ENCODE data around the gene CCDC33. TPM values are rescaled to one million over a fixed set of nuclear protein-coding genes. Genes with fewer than 3 reads are reported as not detected.

The CCDC33 gene
- polyA plus RNA-seq, 1 of the 3 experiments (the other 2 are of a cell fraction), result 4.0 TPM

GRCh38 chr15:74213858-74214284, 22.3 kb upstream of the CCDC33 start:
- no peak for TF ChIP-seq EP300 (IDR thresholded peaks at IDR 0.05; ENCODE audit: borderline replicate concordance in 1 of 2, low read depth in 1 of 2, low read length in 1 of 2)
- TF ChIP-seq FOSL2 (IDR thresholded peaks at IDR 0.05; ENCODE audit: borderline replicate concordance, low read depth), result no peak
- no peak for TF ChIP-seq CTCF (IDR thresholded peaks at IDR 0.05)
- no peak for TF ChIP-seq USF1 (IDR thresholded peaks at IDR 0.05; ENCODE audit: borderline replicate concordance, low read depth)
- TF ChIP-seq IRF3 (IDR thresholded peaks at IDR 0.05; ENCODE audit: low read depth, low read length), result no peak
- no peak for TF ChIP-seq EZH2phosphoT487 (IDR thresholded peaks at IDR 0.05; ENCODE audit: borderline replicate concordance, low read depth)
- TF ChIP-seq SIN3A (IDR thresholded peaks at IDR 0.05; ENCODE audit: borderline replicate concordance, low read depth, low read length), result no peak
- TF ChIP-seq REST (IDR thresholded peaks at IDR 0.05; ENCODE audit: low read depth, low read length), result no peak
- no peak for TF ChIP-seq CHD2 (IDR thresholded peaks at IDR 0.05; ENCODE audit: low read length, partially characterized antibody)
- TF ChIP-seq GATA2 (CRISPR knock-in tag; IDR thresholded peaks at IDR 0.05), result no peak
- no peak for TF ChIP-seq MXI1 (IDR thresholded peaks at IDR 0.05; ENCODE audit: low read depth, low read length)
- Histone ChIP-seq H3K4me3 (ENCODE audit: low read depth in 2 of 2, low read length in 1 of 2) (no peak overlapping the region), H3K4me2 (no peak overlapping the region), H4K20me1 (ENCODE audit: insufficient read depth) (no peaks in the 10 kb centered on the region), H3K4me1 (ENCODE audit: control insufficient read depth in 1 of 2, insufficient read depth in 2 of 2, low read depth in 1 of 2, low read length in 1 of 2) (peaks cover 20 to 27% of the 10 kb centered on the region in 2 experiments), H3F3A (replicated peaks; ENCODE audit: insufficient read depth) (peaks cover 12% of the 10 kb centered on the region), H3K27me3 (ENCODE audit: insufficient read depth) (no peaks in the 10 kb centered on the region), H2AFZ (ENCODE audit: low read depth) (no peak overlapping the region), H3K79me2 (ENCODE audit: insufficient read depth) (no peaks in the 10 kb centered on the region), H3K9ac (no peak overlapping the region), H3K36me3 (replicated peaks in 1 of 2; ENCODE audit: control insufficient read depth in 1 of 2, insufficient read depth in 2 of 2, low read length in 1 of 2) (no peaks in the 10 kb centered on the region), H3K9me2 (no peaks in the 10 kb centered on the region), H3K27ac (ENCODE audit: low read depth in 2 of 2, low read length in 1 of 2) (no peak overlapping the region), H3K9me3 (no peaks in the 10 kb centered on the region)
- POLR2A ChIA-PET, result no interaction called here
- 90% methylated on average over 7 of the region's 7 CpGs for WGBS (ENCODE audit: low lambda C conversion rate)
- DNase-seq, result no peak
- CTCF ChIA-PET, result no interaction called here
